ENCODE data around the gene HSPA5. TPM values are rescaled to one million over a fixed set of nuclear protein-coding genes. Genes with fewer than 3 reads are reported as not detected.
"Not testable (repeated sequence)": the region's sequence is repeated elsewhere in the genome, so short reads cannot be mapped to it uniquely, and the experiment has no call there.

Gene HSPA5
- polyA plus RNA-seq, 4 donors, result 352 to 413 (median 375) TPM

DNA sequence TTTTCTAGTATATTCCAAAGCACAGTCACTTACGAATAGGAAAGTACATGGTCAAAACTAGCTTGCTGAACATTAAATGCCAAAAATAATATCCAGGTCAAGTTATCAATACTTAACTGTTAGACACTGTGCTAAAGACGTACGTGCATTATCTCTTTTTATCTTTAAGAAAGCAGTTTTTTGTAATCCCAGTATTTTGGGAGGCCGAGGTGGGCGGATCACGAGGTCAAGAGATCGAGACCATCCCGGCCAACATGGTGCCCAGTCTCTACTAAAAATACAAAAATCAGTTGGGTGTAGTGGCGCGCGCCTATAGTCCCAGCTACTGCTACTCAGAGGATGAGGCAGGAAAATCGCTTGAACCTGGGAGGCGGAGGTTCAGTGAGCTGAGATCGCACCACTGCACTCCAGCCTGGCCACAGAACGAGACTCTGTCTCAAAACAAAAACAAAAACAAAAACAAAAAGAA is 2.7 kb upstream of the HSPA5 start:
- DNase-seq (ENCODE audit: low read depth in 4 of 4, low spot score in 2 of 4), result no peak

DNA sequence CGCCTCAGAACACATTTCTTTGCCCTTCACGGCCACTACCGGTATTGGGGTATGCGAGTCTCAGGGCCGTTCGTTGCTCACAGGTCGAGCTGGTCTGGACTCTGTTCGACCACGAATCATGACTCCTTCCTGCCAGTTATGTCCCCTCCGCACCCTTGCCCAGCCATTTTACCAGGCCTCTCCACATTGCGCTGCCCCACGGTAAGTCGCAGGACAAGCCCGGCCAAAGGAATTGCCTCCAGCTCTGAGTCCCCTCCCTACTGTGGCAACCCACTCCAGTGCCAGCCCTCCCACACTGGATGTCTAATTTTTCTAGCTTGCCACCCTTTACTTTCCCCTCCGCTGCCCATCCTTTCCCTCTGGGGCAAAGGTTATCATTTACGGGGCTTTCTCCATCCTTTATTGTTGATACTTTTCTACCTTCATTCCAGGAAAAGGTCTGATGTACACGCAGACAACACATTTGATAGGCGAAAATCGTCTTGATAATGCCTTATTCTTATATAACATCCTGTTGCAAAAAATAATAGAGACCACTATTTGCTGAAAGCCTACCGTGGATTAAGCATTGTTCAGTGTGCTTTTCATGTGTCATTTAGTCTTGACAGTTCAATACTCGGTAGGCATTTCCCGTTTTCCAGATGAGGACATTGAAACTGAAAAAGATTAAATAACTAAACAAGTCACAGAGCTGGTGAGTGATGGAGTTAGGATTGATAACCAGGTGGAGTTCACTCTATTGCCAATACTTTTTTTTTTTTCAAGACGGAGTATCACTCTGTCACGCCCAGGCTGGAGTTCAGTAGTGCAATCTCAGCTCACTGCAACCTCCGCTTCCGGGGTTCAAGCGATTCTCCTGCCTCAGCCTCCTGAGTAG is 958 bp upstream of the HSPA5 start:
- no peak for DNase-seq (ENCODE audit: low read depth in 4 of 4, low spot score in 2 of 4)

DNA sequence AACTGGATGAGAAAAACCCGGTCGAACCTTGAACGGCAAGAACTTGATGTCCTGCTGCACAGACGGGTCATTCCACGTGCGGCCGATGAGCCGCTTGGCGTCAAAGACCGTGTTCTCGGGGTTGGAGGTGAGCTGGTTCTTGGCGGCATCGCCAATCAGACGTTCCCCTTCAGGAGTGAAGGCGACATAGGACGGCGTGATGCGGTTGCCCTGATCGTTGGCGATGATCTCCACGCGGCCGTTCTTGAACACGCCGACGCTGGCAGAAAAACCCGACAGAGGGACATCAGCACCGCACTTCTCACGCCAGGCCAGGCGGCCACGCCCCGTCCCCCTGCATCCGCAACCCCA is 519 bp downstream of the HSPA5 start:
- DNase-seq (ENCODE audit: low read depth in 4 of 4, low spot score in 2 of 4), result peak in 3 of 4 donors; percentile 15 to 28 (median 17)

DNA sequence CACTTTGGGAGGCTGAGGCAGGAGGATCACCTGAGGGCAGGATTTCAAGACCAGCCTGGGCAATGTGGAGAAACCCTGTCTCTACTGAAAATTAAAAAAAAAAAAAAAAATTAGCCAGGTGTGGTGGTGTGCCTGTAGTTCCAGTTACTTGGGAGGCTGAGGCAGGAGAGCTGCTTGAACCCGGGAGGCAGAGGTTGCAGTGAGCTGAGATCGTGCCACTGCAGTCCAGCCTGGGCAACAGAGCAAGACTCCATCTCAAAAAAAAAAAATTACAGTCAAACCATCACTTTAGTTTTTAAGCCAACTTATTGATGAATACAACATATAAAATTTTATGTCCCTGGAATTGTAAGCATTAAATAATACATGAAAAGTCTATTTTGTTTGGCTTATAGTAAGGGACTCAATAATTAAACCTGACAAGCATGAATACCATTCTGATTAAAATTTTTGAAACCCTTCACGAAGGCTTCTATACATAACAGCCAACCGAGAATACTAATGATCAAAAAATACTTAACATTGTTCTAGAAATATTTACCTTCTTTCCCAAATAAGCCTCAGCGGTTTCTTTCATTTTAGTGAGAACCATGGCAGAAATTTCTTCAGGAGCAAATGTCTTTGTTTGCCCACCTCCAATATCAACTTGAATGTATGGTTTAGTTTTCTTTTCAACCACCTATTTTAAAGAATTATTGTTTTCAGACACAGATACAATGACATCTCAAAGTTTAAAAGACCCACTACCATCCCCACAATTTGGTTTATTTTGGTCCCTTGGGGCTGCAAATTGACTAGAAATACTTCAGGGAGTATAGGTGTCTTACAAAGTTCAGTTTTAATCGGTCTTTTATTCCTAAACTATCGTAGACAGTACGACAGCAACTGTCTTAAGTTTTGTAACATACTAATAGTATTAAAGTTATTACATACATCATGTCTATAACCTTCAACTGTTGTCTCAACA is 1.2 kb downstream of the HSPA5 start:
- DNase-seq (ENCODE audit: low read depth in 4 of 4, low spot score in 2 of 4), result no peak

DNA sequence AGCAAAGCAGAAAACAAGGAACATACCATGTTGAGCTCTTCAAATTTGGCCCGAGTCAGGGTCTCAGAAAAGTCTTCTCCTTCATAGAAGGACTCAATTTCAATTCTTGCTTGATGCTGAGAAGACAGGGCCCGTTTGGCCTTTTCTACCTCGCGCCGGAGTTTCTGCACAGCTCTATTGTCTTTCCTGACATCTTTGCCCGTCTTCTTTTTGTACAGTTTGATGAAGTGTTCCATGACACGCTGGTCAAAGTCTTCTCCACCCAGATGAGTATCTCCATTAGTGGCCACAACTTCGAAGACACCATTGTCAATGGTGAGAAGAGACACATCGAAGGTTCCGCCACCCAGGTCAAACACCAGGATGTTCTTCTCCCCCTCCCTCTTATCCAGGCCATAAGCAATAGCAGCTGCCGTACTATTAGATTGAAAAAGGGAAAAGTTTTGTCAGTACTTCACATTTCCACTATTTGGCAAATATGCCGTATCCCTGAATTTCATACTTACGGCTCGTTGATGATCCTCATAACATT is 2.2 kb downstream of the HSPA5 start:
- DNase-seq (ENCODE audit: low read depth in 4 of 4, low spot score in 2 of 4), result no peak

GRCh38 chr9:125238127-125238914 is 2.8 kb downstream of the HSPA5 start:
- no peak for DNase-seq (ENCODE audit: low read depth in 4 of 4, low spot score in 2 of 4)

- DNase-seq (ENCODE audit: low read depth in 4 of 4, low spot score in 2 of 4), result not testable (repeated sequence)
Observed at GRCh38 chr9:125236520-125237159, 4.5 kb downstream of the HSPA5 start.

GRCh38 chr9:125235804-125236519 is 5.2 kb downstream of the HSPA5 start:
- no peak for DNase-seq (ENCODE audit: low read depth in 4 of 4, low spot score in 2 of 4)

GRCh38 chr9:125234099-125234498 is 7.0 kb downstream of the HSPA5 start:
- DNase-seq (ENCODE audit: low read depth in 4 of 4, low spot score in 2 of 4), result not testable (repeated sequence)

GRCh38 chr9:125233678-125234077 is 7.5 kb downstream of the HSPA5 start:
- DNase-seq (ENCODE audit: low read depth in 4 of 4, low spot score in 2 of 4), result no peak

DNA sequence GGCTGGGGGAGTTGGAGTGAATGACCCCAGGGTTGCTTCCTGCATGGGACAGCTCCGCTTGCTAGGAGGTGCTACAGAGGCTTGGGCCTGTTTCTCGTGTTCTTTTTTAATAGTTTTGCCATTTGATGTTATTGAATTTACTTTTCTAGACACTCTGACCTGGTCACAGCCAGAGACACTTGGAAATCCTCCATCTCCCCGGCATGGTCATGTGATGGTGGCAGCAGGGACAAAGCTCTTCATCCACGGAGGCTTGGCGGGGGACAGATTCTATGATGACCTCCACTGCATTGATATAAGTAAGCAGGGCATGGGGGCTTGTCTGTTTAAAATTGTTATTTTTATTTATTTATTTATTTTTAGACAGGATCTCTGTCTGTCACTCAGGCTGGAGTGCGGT is 13.4 kb downstream of the HSPA5 start:
- no peak for DNase-seq (ENCODE audit: low read depth in 4 of 4, low spot score in 2 of 4)

DNA sequence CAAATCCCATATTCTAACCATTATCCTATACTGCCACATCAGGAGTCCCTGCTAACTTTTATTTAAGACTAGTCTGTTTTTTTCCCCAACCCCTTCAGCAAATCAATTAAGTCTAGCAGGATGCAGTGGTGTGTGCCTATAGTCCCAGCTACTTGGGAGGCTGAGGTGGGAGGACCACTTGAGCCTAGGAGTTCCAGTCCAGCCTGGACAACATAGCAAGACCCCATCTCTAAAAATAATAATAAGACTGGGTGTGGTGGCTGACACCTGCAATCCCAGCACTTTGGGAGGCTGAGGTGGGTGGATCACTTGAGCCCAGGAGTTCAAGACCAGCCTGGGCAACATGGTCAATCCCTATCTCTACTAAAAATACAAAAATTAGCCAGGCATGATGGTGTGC is 16.3 kb downstream of the HSPA5 start:
- not testable (repeated sequence) for DNase-seq (ENCODE audit: low read depth in 4 of 4, low spot score in 2 of 4)

DNA sequence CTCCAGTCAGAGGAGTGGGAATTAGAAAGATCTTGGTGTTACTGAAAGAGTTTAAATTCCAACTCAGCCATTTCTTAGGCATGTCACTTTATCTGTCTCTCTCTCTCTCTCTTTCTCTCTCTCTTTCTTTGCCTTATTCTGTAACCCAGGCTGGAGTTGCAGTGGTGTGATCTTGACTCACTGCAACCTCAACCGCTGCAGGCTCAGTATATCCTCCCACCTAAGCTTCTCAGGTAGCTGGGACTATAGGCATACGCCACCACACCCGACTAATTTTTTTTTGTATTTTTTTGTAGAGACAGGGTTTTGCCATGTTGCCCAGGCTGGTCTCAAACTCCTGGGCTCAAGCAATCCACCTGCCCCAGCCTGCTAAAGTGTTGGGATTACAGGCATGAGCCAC is 22.5 kb downstream of the HSPA5 start:
- no peak for DNase-seq (ENCODE audit: low read depth in 4 of 4, low spot score in 2 of 4)

GRCh38 chr9:125214186-125214585 is 27.0 kb downstream of the HSPA5 start:
- DNase-seq (ENCODE audit: low read depth in 4 of 4, low spot score in 2 of 4), result no peak

DNA sequence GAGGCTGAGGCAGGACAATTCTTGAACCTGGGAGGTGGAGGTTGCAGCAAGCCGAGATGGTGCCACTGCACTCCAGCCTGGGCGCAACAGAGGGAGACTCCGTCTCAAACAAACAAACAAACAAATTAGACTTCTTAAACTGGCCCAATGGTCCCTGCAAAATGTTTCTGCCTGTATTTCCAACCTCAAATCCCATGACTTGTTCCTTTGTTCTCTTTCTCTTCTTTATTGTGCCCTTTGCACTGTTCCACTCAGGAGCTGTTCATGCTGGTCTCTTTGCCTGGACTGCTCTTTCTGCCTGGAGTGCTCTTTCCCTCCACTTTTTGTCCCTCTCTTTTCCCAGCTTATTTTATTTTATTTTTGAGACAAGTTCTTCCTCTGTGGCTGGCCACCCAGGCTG is 36.7 kb downstream of the HSPA5 start:
- DNase-seq (ENCODE audit: low read depth in 4 of 4, low spot score in 2 of 4), result no peak

DNA sequence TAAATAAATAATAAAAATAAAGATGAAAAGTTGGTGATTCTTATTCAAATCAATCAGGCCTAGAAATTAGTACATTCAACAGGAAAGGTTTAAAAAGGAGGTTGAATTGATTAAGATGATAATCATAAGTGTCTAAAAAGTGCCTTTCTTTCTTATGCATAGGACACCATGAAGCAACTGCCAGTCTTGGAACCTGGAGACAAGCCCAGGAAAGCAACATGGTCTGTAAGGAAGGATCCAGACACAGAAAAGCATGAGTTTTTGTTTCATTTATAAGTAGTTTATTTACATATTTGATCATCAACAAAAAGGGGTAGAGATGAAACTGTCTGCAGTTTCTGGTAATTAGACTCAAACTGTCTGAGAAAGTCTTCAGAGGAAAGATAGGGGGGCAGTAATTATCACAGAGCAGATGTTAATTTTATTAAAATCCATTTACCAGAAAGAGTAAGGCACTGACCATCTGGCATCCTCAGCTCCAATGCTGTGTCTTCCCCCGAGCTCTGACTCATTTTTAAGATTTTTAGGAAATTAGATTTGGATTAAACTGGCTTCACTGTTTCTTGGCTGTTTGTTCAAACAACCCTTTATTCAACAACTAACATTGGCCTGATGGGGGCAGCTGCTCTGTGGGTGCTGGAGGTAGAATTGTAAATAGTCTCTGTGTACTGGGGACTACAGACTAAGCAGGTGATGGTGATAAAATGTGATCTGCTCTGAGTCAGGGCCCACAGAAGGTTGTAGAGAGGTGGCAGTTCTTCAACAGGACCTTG is 38.1 kb downstream of the HSPA5 start:
- no peak for DNase-seq (ENCODE audit: low read depth in 4 of 4, low spot score in 2 of 4)

DNA sequence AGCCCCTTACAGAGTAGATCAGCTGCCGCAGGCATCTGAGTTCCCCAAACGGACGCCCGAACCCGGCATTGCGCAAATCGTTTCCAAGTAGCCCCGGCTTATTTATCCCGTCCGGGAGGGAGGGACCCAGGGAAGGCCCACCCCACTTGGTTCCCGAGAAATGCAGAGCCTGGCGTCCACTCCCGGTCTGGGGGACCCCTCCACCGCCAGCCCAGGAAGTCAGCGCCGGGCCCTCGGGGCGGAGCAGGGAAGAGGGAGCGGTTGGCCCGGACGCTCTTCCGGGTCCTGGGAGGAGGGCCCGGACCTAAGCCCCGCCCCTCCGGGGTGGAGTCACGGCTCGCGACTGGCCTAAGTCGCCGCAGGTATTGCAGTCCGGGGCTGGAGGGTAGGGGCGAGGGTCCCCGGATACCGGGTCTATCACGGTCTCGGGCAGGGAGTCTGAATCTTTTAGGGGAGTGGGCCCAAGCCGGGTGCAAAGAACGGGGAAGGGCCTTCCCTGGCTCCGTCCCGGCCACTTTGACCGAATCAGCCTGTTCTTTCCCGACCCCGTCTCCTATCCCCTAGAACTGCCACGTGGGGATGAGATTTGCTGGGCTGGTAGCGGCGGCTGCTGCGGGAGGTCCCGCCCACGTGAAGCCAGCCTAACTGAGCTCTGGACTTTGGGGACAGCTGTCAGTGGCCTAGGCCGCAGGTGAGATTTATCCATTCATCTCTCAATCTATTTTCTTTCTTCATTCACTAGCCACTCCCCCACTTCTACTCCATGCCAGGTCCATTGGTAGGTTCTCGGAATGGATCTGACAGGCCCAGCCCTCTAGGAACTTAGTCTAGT is 40.7 kb downstream of the HSPA5 start, which contains the start of gene RABEPK:
RABEPK (plus strand) TSS at position 327 of the 832 bp plus-strand sequence. CDS start 2,472 bp downstream, outside the sequence.
- peak; percentile 81 to 91 (median 86) for DNase-seq (ENCODE audit: low read depth in 4 of 4, low spot score in 2 of 4)
